NCI-H2107 treated with DMSO at 0.1 percent for 48 hours (cell line): ENCODE data around the gene CCNYL1.

Experiments used
- DNase-seq: peaks from one replicate; lab custom pipeline; 2025; ENCODE audit not compliant: unreplicated experiment; lab: John Stamatoyannopoulos, UW

The CCNYL1 gene

GRCh38 chr2:207787800-207788199, 76.4 kb downstream of the CCNYL1 start:
- DNase-seq, result no peak

DNA sequence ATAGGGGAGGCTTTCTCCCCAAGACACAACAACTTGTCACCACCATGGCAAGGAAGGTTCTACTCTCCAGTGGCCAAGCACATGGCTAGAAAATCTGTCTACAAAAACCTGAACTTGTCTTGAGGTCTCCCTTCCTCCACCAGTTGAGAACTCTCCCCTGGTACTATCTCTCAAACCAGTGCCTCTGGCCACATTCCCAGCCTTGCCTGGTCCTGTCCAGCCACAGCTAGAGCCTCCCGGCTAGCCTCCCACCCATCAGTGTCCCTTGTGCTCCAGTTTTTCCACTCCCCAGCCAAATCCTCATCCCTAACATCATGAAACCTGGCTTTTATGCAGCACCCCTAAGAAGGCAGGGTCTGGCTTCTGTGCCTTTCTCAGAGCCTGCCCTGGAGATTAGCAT, 79.5 kb downstream of the CCNYL1 start:
- no peak for DNase-seq

DNA sequence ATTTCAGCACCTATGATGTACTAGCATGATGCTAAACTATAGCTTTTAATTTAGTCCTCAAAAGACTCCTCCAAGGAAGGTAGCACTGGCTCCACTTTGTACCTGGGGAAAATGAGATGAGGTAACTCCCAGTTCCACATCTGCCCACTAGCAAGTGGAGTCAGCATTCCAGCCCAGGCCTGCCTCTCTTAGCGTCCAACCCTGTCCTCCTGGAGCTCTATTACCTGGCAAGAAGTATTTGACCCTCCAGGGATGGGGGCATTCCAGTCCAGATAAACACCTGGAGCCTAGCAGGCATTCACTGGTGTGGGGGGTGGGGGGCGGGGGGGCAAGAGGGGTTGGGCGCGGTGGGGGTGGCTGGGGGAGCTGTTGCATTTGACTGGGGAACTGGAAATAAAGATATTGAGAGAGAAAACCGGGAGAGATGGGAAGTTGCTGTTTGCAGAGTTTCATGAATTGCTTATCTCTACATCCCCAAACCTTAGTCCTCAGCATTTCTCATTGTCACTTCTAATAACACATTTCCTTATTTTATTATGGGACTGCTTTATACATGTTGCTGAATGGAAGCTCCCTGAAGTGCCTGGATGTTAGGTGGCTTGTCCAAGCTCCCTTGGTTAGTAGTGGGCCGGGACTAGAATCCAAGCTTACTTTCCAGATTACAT, 80.3 kb downstream of the CCNYL1 start:
- no peak for DNase-seq

GRCh38 chr2:207792244-207792785, 80.9 kb downstream of the CCNYL1 start:
- no peak for DNase-seq

- peak; percentile 74 for DNase-seq
Observed at GRCh38 chr2:207796585-207797350, 85.3 kb downstream of the CCNYL1 start.

GRCh38 chr2:207801259-207801658, 89.8 kb downstream of the CCNYL1 start:
- peak; percentile 61 for DNase-seq

DNA sequence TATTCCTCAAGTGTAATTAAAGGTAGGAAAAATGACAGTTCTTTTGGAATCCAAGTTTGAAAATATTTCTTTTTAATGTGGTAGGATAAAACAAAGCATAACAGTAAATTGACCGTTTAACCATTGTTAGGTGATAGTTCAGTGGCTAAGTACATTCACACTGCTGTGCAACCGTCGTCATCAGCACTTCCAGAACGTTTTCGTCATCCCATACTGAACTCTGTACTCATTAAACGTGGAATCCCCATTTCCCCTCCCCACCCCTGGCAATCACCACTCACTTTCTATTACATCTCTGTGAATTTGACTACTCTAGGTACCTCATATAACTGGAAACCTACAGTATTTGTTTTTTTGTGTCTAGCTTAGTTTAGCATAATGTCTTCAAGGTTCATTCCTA, 91.2 kb downstream of the CCNYL1 start:
- DNase-seq, result no peak
